GM21515 (cell line): ENCODE measurements around the gene CXorf65.

Experiments used
- ATAC-seq: cut with Tn5 transposase; IDR thresholded peaks from one replicate; pipeline ENCODE4 v1.9.1; 2021; ENCODE audit not compliant: unreplicated experiment

Gene CXorf65

GRCh38 chrX:71106427-71106826, at the start of gene CXorf65:
Gene CXorf65, minus strand, starts transcription at chrX:71106740. Its CDS starts 184 bp downstream, at chrX:71106556.
- ATAC-seq = no peak

- ATAC-seq = no peak
Observed at GRCh38 chrX:71154641-71155040, 48.1 kb upstream of the CXorf65 start.

GRCh38 chrX:71154196-71154595, 47.7 kb upstream of the CXorf65 start:
- ATAC-seq = no peak

GRCh38 chrX:71151366-71151765, 44.8 kb upstream of the CXorf65 start:
- ATAC-seq = no peak

- no peak for ATAC-seq
Observed at GRCh38 chrX:71148278-71148663, 41.7 kb upstream of the CXorf65 start.

- no peak for ATAC-seq
Observed at GRCh38 chrX:71147496-71148277, 41.1 kb upstream of the CXorf65 start.

- ATAC-seq = no peak
Observed at GRCh38 chrX:71144651-71145050, 38.1 kb upstream of the CXorf65 start, which contains the start of gene NLGN3. Gene NLGN3, plus strand, starts transcription at chrX:71144841. Its CDS starts 2,909 bp downstream, at chrX:71147750.

GRCh38 chrX:71143508-71143907, 37.0 kb upstream of the CXorf65 start:
- no peak for ATAC-seq

- no peak for ATAC-seq
Observed at GRCh38 chrX:71140440-71140839, 33.9 kb upstream of the CXorf65 start.

GRCh38 chrX:71131510-71131909, 25.0 kb upstream of the CXorf65 start:
- ATAC-seq = no peak

- no peak for ATAC-seq
Observed at GRCh38 chrX:71128915-71129765, 22.6 kb upstream of the CXorf65 start.

GRCh38 chrX:71128166-71128833, 21.8 kb upstream of the CXorf65 start:
- ATAC-seq = no peak

- ATAC-seq = no peak
Observed at GRCh38 chrX:71118985-71119535, 12.5 kb upstream of the CXorf65 start.

GRCh38 chrX:71118032-71118984, 11.8 kb upstream of the CXorf65 start, which contains the start of gene MED12:
Gene MED12, plus strand, starts transcription at chrX:71118596. Its CDS starts 159 bp downstream, at chrX:71118755.
- peak; percentile 93 for ATAC-seq

- no peak for ATAC-seq
Observed at GRCh38 chrX:71117358-71117757, 10.8 kb upstream of the CXorf65 start.

- ATAC-seq = peak; percentile 6
Observed at GRCh38 chrX:71111921-71112431, 5.4 kb upstream of the CXorf65 start.

GRCh38 chrX:71111141-71111843, 4.8 kb upstream of the CXorf65 start, which contains the start of gene IL2RG:
Gene IL2RG, minus strand, starts transcription at chrX:71111577. Its CDS starts 38 bp downstream, at chrX:71111539.
- ATAC-seq = peak; percentile 88

GRCh38 chrX:71109051-71109450, 2.5 kb upstream of the CXorf65 start:
- no peak for ATAC-seq
